ENCODE data around the gene MYOT. TPM values are rescaled to one million over a fixed set of nuclear protein-coding genes. Genes with fewer than 3 reads are reported as not detected.

MYOT gene
- total RNA-seq, 1 donor from 2014 or later: not detected

GRCh38 chr5:137933491-137933911, 65.8 kb downstream of the MYOT start:
- TF ChIP-seq, protein P1, sequence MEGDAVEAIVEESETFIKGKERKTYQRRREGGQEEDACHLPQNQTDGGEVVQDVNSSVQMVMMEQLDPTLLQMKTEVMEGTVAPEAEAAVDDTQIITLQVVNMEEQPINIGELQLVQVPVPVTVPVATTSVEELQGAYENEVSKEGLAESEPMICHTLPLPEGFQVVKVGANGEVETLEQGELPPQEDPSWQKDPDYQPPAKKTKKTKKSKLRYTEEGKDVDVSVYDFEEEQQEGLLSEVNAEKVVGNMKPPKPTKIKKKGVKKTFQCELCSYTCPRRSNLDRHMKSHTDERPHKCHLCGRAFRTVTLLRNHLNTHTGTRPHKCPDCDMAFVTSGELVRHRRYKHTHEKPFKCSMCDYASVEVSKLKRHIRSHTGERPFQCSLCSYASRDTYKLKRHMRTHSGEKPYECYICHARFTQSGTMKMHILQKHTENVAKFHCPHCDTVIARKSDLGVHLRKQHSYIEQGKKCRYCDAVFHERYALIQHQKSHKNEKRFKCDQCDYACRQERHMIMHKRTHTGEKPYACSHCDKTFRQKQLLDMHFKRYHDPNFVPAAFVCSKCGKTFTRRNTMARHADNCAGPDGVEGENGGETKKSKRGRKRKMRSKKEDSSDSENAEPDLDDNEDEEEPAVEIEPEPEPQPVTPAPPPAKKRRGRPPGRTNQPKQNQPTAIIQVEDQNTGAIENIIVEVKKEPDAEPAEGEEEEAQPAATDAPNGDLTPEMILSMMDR (IDR thresholded peaks at IDR 0.05; ENCODE audit: insufficient read depth, low read length, severe bottlenecking): no peak
- Histone ChIP-seq H3K4me3 (ENCODE audit: low read depth, low read length) (no peak overlapping the region), H3K36me3 (ENCODE audit: control insufficient read depth, insufficient read depth, low read length) (no peaks in the 10 kb centered on the region), H3K27me3 (ENCODE audit: control insufficient read depth, insufficient read depth, low read length) (no peaks in the 10 kb centered on the region)
- DNase-seq (ENCODE audit: low read depth): no peak
- FAIRE-seq: no peak

DNA sequence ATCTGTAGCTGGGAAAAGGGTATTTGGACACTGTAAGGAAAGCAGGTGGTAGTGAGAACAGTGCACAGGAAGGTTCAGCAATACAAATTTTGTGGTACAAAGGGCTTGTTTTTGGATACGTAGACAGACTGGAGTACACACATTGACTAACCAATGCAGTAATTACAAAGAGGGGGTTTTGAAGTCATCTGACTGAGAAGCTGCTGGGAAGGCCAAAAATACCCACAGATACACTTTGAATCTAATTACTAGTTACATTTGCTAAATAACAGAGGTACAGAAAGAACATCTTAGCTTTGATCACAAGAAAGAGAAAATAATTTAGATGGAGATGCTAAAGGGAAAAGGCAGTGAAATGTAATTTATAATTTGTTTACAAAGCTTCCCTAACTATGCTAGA, 67.5 kb downstream of the MYOT start:
- DNase-seq (ENCODE audit: low read depth) (no peak), FAIRE-seq (no peak)
- no peak overlapping the region for H3K4me3 ChIP-seq (ENCODE audit: low read depth, low read length)
- H3K27me3 ChIP-seq (ENCODE audit: control insufficient read depth, insufficient read depth, low read length): no peaks in the 10 kb centered on the region
- H3K36me3 ChIP-seq (ENCODE audit: control insufficient read depth, insufficient read depth, low read length): peaks cover 8% of the 10 kb centered on the region
- TF ChIP-seq, protein P1 (IDR thresholded peaks at IDR 0.05; ENCODE audit: insufficient read depth, low read length, severe bottlenecking): no peak

DNA sequence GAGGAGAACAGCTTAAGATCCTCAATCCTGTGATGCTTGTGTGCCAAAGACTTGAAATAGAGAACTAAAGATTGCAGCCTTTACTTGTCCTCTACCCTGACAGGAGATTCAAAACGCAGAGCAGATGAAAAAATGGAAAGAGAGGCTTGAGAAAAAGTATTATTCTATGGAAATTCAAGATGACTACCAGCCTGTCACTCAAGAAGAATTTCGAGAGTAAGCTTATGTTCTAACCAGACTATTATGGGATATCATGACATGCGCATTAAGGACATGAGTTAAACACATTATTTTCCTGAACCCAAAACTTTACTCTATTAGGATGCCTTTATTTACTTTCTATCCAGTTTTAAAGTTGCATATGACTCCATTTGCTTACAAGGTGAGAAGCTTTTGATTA, 68.0 kb downstream of the MYOT start:
- TF ChIP-seq, protein P1 (IDR thresholded peaks at IDR 0.05; ENCODE audit: insufficient read depth, low read length, severe bottlenecking): no peak
- FAIRE-seq (no peak), DNase-seq (ENCODE audit: low read depth) (no peak)
- no peak overlapping the region for H3K4me3 ChIP-seq (ENCODE audit: low read depth, low read length)
- H3K27me3 ChIP-seq (ENCODE audit: control insufficient read depth, insufficient read depth, low read length): no peaks in the 10 kb centered on the region
- peaks cover 8% of the 10 kb centered on the region for H3K36me3 ChIP-seq (ENCODE audit: control insufficient read depth, insufficient read depth, low read length)

Other genes with a start within 250 kb of the MYOT start
- gene KLHL3, start 131.8 kb upstream of the MYOT start, total RNA-seq: 0.53 and 0.90 TPM in 2 replicates
- 18.3 and 22.1 TPM in 2 replicates for gene HNRNPA0, start 113.5 kb upstream of the MYOT start, total RNA-seq
- gene PKD2L2, start 21.6 kb downstream of the MYOT start, total RNA-seq: not detected in 2 replicates
- gene FAM13B, start 165.2 kb downstream of the MYOT start, total RNA-seq: 10.5 TPM in 2 replicates
- not detected in 2 replicates for gene WNT8A, start 216.2 kb downstream of the MYOT start, total RNA-seq

All from bronchial epithelial cell (primary cell).